ENCODE data around the gene ZFYVE19. TPM values are rescaled to one million over a fixed set of nuclear protein-coding genes. Genes with fewer than 3 reads are reported as not detected.

The ZFYVE19 gene
- total and polyA plus RNA-seq, 2 of the 13 experiments (the other 11 are each of a cell fraction or from before 2014, with no cell fraction given) = 23.3 to 44.0 TPM

DNA sequence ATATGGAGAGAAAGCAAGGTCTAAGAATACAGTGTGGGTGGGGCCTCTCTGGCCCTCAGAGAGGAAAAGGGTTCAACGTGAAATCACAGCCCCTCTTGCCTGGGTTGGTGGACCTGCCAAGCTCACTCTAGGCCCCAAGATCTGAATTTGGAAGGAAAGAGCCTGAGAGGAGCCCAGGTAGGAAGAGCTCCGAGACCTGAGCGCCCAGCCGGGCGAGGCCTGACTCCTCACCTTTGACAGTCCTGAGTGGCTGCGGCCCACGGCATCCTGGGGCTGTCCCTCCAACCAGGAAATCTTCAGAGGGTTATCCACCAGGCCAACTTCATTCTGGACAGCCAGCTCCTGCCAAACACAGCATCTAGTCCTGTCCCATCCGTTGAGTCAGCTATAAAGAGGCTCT lies 33.4 kb upstream of the ZFYVE19 start:
- FAIRE-seq = no peak
- 89% methylated on average over 2 of the region's 8 CpGs for WGBS (ENCODE audit: low lambda C conversion rate)
- no peak for TF ChIP-seq KDM5A (IDR thresholded peaks at IDR 0.05; ENCODE audit: borderline replicate concordance, low read length)
- TF ChIP-seq ZNF329 (CRISPR knock-in tag; IDR thresholded peaks at IDR 0.05; ENCODE audit: low read depth) = no peak
- no peak for TF ChIP-seq MED1 (CRISPR knock-in tag; IDR thresholded peaks at IDR 0.05)
- TF ChIP-seq, protein P1, sequence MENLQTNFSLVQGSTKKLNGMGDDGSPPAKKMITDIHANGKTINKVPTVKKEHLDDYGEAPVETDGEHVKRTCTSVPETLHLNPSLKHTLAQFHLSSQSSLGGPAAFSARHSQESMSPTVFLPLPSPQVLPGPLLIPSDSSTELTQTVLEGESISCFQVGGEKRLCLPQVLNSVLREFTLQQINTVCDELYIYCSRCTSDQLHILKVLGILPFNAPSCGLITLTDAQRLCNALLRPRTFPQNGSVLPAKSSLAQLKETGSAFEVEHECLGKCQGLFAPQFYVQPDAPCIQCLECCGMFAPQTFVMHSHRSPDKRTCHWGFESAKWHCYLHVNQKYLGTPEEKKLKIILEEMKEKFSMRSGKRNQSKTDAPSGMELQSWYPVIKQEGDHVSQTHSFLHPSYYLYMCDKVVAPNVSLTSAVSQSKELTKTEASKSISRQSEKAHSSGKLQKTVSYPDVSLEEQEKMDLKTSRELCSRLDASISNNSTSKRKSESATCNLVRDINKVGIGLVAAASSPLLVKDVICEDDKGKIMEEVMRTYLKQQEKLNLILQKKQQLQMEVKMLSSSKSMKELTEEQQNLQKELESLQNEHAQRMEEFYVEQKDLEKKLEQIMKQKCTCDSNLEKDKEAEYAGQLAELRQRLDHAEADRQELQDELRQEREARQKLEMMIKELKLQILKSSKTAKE (CRISPR knock-in tag; IDR thresholded peaks at IDR 0.05; ENCODE audit: borderline replicate concordance) = no peak
- TF ChIP-seq, protein P2, sequence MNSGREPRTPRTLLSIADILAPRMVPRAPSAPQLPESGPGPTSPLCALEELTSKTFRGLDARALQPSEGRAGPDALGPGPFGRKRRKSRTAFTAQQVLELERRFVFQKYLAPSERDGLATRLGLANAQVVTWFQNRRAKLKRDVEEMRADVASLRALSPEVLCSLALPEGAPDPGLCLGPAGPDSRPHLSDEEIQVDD (CRISPR knock-in tag; IDR thresholded peaks at IDR 0.05; ENCODE audit: borderline replicate concordance) = no peak
- no peak for TF ChIP-seq TBP (CRISPR knock-in tag; IDR thresholded peaks at IDR 0.05)
- no peak for TF ChIP-seq MED8 (CRISPR knock-in tag; IDR thresholded peaks at IDR 0.05; ENCODE audit: insufficient replicate concordance)
- TF ChIP-seq BHLHE40 (IDR thresholded peaks at IDR 0.05; ENCODE audit: low read length) = no peak
- no peak for TF ChIP-seq MBD4 (IDR thresholded peaks at IDR 0.05; ENCODE audit: borderline replicate concordance, low read length)
- TF ChIP-seq, protein P3, sequence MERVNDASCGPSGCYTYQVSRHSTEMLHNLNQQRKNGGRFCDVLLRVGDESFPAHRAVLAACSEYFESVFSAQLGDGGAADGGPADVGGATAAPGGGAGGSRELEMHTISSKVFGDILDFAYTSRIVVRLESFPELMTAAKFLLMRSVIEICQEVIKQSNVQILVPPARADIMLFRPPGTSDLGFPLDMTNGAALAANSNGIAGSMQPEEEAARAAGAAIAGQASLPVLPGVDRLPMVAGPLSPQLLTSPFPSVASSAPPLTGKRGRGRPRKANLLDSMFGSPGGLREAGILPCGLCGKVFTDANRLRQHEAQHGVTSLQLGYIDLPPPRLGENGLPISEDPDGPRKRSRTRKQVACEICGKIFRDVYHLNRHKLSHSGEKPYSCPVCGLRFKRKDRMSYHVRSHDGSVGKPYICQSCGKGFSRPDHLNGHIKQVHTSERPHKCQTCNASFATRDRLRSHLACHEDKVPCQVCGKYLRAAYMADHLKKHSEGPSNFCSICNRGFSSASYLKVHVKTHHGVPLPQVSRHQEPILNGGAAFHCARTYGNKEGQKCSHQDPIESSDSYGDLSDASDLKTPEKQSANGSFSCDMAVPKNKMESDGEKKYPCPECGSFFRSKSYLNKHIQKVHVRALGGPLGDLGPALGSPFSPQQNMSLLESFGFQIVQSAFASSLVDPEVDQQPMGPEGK (CRISPR knock-in tag; IDR thresholded peaks at IDR 0.05) = no peak
- no peak for TF ChIP-seq CCDC6 (CRISPR knock-in tag; IDR thresholded peaks at IDR 0.05)
- no peak for TF ChIP-seq FOXO4 (CRISPR knock-in tag; conservative IDR thresholded peaks at IDR 0.05)
- TF ChIP-seq MIER2 (CRISPR knock-in tag; IDR thresholded peaks at IDR 0.05) = no peak
- no peak for TF ChIP-seq KAT7 (CRISPR knock-in tag; IDR thresholded peaks at IDR 0.05; ENCODE audit: borderline replicate concordance)
- Histone ChIP-seq H3K27me3 (ENCODE audit: control insufficient read depth in 1 of 2, insufficient read depth in 2 of 2, low read length in 2 of 2) (no peaks in the 10 kb centered on the region), H3K36me3 (replicated peaks in 1 of 2; ENCODE audit: control insufficient read depth in 1 of 2, insufficient read depth in 2 of 2, low read length in 2 of 2) (peaks cover 28 to 51% of the 10 kb centered on the region in 2 experiments; a peak in 4 of 5 replicates), H3K4me2 (ENCODE audit: low read depth, low read length) (no peak overlapping the region), H3K9ac (ENCODE audit: insufficient read depth, low read depth, low read length) (no peak overlapping the region), H3K4me3 (replicated peaks in 1 of 3; ENCODE audit: insufficient read depth in 1 of 3, low read depth in 2 of 3, low read length in 3 of 3) (no peak overlapping the region), H3K27ac (ENCODE audit: extremely low read length, insufficient read depth, low read length) (no peak overlapping the region), H3K4me1 (ENCODE audit: insufficient read depth, low read length) (no peaks in the 10 kb centered on the region), H2AFZ (ENCODE audit: low read length) (no peak overlapping the region), H4K20me1 (ENCODE audit: insufficient read depth, low read length) (no peaks in the 10 kb centered on the region), H3K9me3 (ENCODE audit: low read length) (no peaks in the 10 kb centered on the region), H3K79me2 (ENCODE audit: insufficient read depth, low read length) (no peaks in the 10 kb centered on the region)
- no TSS peak for BruUV-seq (replicated peaks)
- ATAC-seq = no peak
- CTCF ChIA-PET (ENCODE audit: low intra/inter-chr PET ratio, low total read pairs) = no interaction called here
- intact Hi-C loops (cut with micrococcal nuclease; ENCODE audit: unreplicated experiment) (no loop called here), in situ Hi-C loops (cut with HindIII; ENCODE audit: extremely low pct_ligation_motif_present, low pct_unique_long_range_greater_than_20kb) (no loop called here)
- no peak for DNase-seq (ENCODE audit: low spot score)
- POLR2A ChIA-PET = no interaction called here

All from HepG2 (cell line).